ENCODE results near the gene PARVA. TPM values are rescaled to one million over a fixed set of nuclear protein-coding genes. Genes with fewer than 3 reads are reported as not detected.

The PARVA gene
- total RNA-seq, 2 donors from 2014 or later: not detected

GRCh38 chr11:12534549-12534948, 157.2 kb downstream of the PARVA start:
- ATAC-seq (replicated peaks in 1 of 2): no peak
- no peaks in the 10 kb centered on the region for H3K36me3 Mint-ChIP-seq (ENCODE audit: insufficient read depth in 2 of 2)

DNA sequence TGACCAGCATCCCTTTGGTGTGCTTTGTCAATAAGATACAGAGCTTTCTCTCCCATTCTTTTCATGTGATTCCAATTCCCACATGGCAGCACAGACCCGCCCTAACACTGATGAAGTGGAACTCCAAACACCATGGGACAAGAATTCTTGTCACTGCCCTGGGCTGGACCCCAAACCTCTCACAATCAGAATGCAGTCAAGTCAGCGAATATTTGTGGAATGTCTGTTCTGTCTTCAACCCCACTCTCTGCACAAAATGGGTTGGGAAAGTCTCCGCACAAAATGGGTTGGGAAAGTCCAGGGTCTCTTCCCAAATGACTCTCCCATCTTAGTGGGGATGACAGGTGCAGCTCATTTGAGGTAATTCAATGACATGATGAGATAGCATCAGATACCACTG, 157.9 kb downstream of the PARVA start:
- H3K27me3 Mint-ChIP-seq (ENCODE audit: low read depth): peaks cover 16% of the 10 kb centered on the region
- no peak for ATAC-seq (replicated peaks in 1 of 2)
- DNase-seq: no peak
- no peaks in the 10 kb centered on the region for H3K9me3 Mint-ChIP-seq
- no peak overlapping the region for H3K4me3 Mint-ChIP-seq
- no peaks in the 10 kb centered on the region for H3K36me3 Mint-ChIP-seq (ENCODE audit: insufficient read depth in 2 of 2)
- no peaks in the 10 kb centered on the region for H3K4me1 Mint-ChIP-seq (ENCODE audit: low read depth)
- H3K27ac Mint-ChIP-seq: no peak overlapping the region

More at GRCh38 chr11:12534549-12534948, 157.2 kb downstream of the PARVA start:
- no peak overlapping the region for H3K27ac Mint-ChIP-seq
- peaks cover 16% of the 10 kb centered on the region for H3K27me3 Mint-ChIP-seq (ENCODE audit: low read depth)
- DNase-seq: no peak
- H3K4me1 Mint-ChIP-seq (ENCODE audit: low read depth): no peaks in the 10 kb centered on the region
- no peak overlapping the region for H3K4me3 Mint-ChIP-seq
- no peaks in the 10 kb centered on the region for H3K9me3 Mint-ChIP-seq

DNA sequence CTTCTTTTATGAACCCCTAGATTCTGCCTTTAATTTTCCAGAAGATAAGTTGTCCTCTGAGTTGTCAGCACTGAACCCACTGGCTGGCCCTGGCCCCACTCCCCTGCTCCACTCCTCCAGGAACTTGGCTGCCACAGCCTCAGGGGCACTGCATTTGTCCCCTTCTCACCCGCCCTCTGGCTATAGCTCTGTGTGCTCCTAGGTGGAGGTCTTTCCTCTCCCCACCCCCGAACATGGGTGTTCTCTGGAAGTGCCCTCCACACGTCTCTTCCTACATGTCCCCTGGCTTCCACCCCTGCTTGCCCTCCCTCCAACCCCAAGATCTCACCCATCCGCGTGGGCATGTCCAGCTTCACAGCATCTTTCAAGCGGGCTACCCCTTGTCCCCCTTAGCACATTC, 159.2 kb downstream of the PARVA start:
- DNase-seq (no peak), ATAC-seq (replicated peaks in 1 of 2) (no peak)
- Mint-ChIP-seq H3K36me3 (ENCODE audit: insufficient read depth in 2 of 2) (no peaks in the 10 kb centered on the region), H3K27me3 (ENCODE audit: low read depth) (peaks cover 16% of the 10 kb centered on the region), H3K4me1 (ENCODE audit: low read depth) (no peaks in the 10 kb centered on the region), H3K4me3 (no peak overlapping the region), H3K27ac (no peak overlapping the region), H3K9me3 (no peaks in the 10 kb centered on the region)

DNA sequence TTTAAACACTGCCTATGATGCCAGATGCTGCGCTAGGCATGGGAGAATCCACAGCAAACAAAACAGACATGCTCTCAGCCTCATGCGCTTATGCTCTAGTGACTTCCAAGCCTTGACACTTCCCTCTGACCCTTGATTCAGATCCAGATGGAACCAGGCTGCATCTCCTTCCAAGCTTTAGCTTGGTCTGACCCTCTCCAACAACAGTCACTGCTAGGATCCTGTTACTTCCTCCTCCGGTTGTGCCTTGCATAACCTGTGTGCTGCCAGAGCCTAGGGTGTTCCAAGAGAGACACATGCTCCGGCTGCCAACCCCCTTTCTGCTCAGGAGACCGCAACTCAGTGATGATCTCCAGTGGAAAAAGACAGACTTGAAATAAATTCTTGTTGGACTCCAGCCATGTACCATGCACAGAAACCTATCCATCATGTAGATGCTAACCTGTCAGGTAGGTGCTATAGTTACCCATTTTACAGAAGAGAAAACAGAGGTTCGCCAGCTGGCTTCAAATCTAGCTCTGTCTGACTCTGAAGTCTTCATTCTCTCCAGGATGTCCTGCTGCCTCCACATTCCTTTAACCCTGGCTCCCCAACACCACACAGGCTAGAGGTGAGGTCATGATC, 160.5 kb downstream of the PARVA start:
- H3K4me3 Mint-ChIP-seq: no peak overlapping the region
- H3K4me1 Mint-ChIP-seq (ENCODE audit: low read depth): no peaks in the 10 kb centered on the region
- DNase-seq (no peak), ATAC-seq (replicated peaks in 1 of 2) (no peak)
- no peaks in the 10 kb centered on the region for H3K36me3 Mint-ChIP-seq (ENCODE audit: insufficient read depth in 2 of 2)
- H3K27ac Mint-ChIP-seq: no peak overlapping the region
- no peaks in the 10 kb centered on the region for H3K9me3 Mint-ChIP-seq
- peaks cover 16% of the 10 kb centered on the region for H3K27me3 Mint-ChIP-seq (ENCODE audit: low read depth)

DNA sequence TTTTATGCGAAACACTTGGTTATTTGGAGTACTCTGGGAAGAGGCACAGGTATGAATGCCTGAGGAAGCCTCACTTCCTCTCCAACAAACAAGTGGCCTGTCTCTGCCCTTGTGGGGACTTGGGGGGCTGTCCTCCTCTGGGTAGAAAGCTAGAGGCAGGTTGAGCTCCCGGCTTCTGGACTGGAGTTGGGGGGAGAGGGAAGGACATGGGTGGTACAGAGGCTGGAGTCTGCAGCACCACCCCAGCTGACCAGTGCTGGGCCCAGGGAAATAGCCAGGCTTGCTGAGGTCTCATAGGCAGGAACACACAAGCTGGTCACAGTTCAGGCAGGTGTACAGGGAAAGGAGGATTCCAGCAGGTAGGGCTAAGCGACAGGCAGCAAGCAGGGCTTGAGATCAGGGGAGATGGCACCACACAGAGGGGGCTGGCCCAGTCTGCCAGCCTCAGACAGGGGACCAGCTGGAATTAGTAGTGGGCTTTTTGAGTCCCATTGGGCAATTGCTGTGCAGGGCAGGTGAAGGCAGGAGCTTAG, 161.6 kb downstream of the PARVA start:
- Mint-ChIP-seq H3K4me1 (ENCODE audit: low read depth) (no peaks in the 10 kb centered on the region), H3K4me3 (no peak overlapping the region), H3K27me3 (ENCODE audit: low read depth) (peaks cover 16% of the 10 kb centered on the region), H3K9me3 (no peaks in the 10 kb centered on the region), H3K27ac (no peak overlapping the region), H3K36me3 (ENCODE audit: insufficient read depth in 2 of 2) (no peaks in the 10 kb centered on the region)
- ATAC-seq (replicated peaks in 1 of 2): no peak
- no peak for DNase-seq

DNA sequence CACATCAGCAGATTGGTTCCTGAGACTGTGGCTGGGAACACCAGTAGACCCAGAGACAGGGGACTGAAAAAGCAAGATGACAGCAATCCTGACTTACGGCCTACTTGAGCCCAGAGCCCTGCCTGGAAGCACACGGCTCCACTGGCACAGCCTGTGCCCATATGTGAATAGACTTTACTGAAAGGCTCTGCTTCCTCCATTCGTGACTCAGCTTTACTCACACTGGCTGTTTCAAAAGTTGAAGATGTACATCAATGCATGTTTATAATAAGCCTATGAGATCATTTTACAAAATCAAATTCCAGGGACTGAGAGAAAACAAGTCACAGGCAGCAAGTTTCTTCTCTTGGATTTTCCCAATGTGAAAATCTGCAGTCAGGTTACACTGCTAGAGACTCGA, 162.2 kb downstream of the PARVA start:
- no peak for DNase-seq
- no peak for ATAC-seq (replicated peaks in 1 of 2)
- Mint-ChIP-seq H3K9me3 (no peaks in the 10 kb centered on the region), H3K4me1 (ENCODE audit: low read depth) (no peaks in the 10 kb centered on the region), H3K36me3 (ENCODE audit: insufficient read depth in 2 of 2) (no peaks in the 10 kb centered on the region), H3K4me3 (no peak overlapping the region), H3K27ac (no peak overlapping the region), H3K27me3 (ENCODE audit: low read depth) (peaks cover 16% of the 10 kb centered on the region)

DNA sequence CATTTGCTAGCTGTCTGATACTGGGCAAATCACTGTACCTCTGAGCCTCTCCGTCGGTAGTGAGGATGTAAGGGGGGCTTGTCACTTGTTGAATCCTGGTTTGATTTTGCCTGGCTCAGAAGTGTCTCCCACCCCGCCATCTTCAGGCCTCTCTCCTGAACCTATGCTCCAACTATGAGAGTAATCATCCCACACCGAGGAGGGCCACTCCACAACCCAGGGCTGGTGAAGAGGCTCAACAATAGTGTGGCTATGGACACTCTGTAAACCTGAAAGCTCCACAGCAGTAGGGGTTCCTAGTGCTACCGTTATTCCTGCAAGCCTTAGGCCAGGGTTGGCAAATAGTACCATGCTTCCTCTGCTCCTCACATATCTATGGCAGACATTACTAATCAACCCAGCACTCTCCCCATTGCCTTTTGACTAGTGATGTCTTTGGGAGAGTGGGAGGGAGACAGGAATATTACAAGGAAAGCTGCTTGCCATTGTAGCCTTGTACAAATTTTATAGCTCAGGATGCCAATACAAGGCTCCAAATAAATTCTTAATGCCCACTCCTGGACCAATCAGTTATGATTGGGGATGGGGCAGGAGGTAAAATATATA, 162.8 kb downstream of the PARVA start:
- H3K27ac Mint-ChIP-seq: no peak overlapping the region
- no peak overlapping the region for H3K4me3 Mint-ChIP-seq

GRCh38 chr11:12540913-12541582, 163.7 kb downstream of the PARVA start:
- no peak overlapping the region for H3K4me3 Mint-ChIP-seq
- H3K4me1 Mint-ChIP-seq (ENCODE audit: low read depth): no peaks in the 10 kb centered on the region
- no peaks in the 10 kb centered on the region for H3K9me3 Mint-ChIP-seq
- peaks cover 12% of the 10 kb centered on the region for H3K27me3 Mint-ChIP-seq (ENCODE audit: low read depth)
- DNase-seq: no peak
- no peaks in the 10 kb centered on the region for H3K36me3 Mint-ChIP-seq (ENCODE audit: insufficient read depth in 2 of 2)
- no peak overlapping the region for H3K27ac Mint-ChIP-seq
- ATAC-seq (replicated peaks in 1 of 2): no peak

More for the DNA sequence above, 162.8 kb downstream of the PARVA start:
- Mint-ChIP-seq H3K4me1 (ENCODE audit: low read depth) (no peaks in the 10 kb centered on the region), H3K9me3 (no peaks in the 10 kb centered on the region), H3K27me3 (ENCODE audit: low read depth) (peaks cover 16% of the 10 kb centered on the region), H3K36me3 (ENCODE audit: insufficient read depth in 2 of 2) (no peaks in the 10 kb centered on the region)
- no peak for DNase-seq
- no peak for ATAC-seq (replicated peaks in 1 of 2)

GRCh38 chr11:12541583-12542151, 164.3 kb downstream of the PARVA start:
- Mint-ChIP-seq H3K36me3 (ENCODE audit: insufficient read depth in 2 of 2) (no peaks in the 10 kb centered on the region), H3K4me3 (no peak overlapping the region), H3K4me1 (ENCODE audit: low read depth) (no peaks in the 10 kb centered on the region), H3K9me3 (no peaks in the 10 kb centered on the region), H3K27me3 (ENCODE audit: low read depth) (peaks cover 6% of the 10 kb centered on the region), H3K27ac (no peak overlapping the region)
- no peak for DNase-seq
- ATAC-seq (replicated peaks in 1 of 2): no peak

DNA sequence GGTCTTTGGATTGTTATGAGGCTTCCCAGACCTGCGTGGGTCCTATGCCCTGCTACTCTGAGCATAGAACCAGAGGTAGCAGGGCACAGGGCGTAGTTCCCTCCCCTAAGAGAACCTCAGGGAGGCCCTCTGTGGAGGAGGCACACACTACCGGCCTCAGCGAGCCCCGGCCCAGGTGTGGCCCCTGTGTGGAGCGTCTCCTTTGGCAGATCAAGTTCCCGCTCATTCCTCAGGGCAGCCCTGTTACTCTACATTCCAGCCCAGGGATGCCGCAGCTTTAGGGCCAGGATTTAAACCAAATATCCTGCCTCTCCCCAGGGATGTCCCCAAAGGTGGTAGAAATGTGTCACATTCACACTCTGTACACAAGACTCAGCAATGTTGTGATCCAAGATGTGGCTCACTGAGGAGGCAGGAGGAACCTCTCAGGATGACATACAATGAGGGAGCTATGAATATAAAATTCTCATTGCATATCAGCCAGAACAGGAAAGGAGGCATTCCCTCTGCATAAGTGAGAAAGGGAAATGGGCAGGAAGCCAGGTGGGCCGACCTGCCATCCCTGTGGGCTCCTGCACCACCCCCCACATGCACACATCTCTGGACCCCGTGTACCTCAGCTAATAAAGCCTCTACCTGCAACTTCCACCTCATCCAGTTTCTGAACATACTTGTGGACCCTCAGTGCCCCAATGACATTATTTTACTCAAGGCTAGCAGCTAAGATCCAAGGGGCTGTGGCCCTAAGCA, 165.0 kb downstream of the PARVA start:
- Mint-ChIP-seq H3K27me3 (ENCODE audit: low read depth) (no peaks in the 10 kb centered on the region), H3K27ac (no peak overlapping the region), H3K4me3 (no peak overlapping the region), H3K9me3 (no peaks in the 10 kb centered on the region), H3K4me1 (ENCODE audit: low read depth) (no peaks in the 10 kb centered on the region), H3K36me3 (ENCODE audit: insufficient read depth in 2 of 2) (no peaks in the 10 kb centered on the region)
- ATAC-seq (replicated peaks in 1 of 2) (no peak), DNase-seq (no peak)

GRCh38 chr11:12543596-12544415, 166.4 kb downstream of the PARVA start:
- Mint-ChIP-seq H3K4me1 (ENCODE audit: low read depth) (no peaks in the 10 kb centered on the region), H3K9me3 (no peaks in the 10 kb centered on the region), H3K36me3 (ENCODE audit: insufficient read depth in 2 of 2) (no peaks in the 10 kb centered on the region), H3K27me3 (ENCODE audit: low read depth) (no peaks in the 10 kb centered on the region), H3K4me3 (no peak overlapping the region), H3K27ac (no peak overlapping the region)
- no peak for ATAC-seq (replicated peaks in 1 of 2)
- no peak for DNase-seq

DNA sequence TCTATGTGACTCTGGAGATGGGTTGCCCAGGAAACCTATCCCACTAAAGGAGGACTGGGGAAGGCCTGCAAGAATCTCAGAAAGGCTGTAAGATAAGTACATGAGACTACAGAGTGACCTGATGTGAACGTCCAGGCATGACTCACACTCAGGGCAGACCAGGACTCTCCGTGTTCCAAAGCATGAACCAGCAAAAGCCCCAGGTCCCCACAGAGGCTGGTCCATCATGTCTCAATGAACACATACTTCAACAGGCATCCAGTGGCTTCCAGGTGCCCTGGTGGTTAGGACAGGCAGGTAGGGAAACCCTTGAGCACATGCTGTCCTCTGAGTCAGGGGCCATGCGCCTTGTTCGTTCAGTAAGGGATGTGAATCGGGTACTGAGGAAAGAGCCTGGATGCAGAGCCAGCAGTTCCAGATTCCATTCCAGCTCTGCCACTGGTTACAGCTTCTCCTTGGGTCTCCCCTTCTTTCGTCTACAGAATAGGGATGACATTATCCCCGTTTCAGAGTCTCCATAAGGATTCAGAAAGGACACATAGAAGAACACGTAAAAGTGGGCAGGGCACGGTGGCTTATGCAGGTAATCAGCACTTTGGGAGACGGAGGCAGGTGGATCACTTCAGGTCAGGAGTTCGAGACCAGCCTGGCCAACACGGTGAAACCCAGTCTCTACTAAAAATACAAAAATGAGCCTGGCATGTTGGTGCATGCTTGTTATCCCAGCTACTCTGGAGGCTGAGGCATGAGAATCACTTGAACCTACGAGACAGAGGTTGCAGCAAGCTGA, 167.8 kb downstream of the PARVA start:
- Mint-ChIP-seq H3K36me3 (ENCODE audit: insufficient read depth in 2 of 2) (no peaks in the 10 kb centered on the region), H3K27me3 (ENCODE audit: low read depth) (no peaks in the 10 kb centered on the region), H3K4me1 (ENCODE audit: low read depth) (no peaks in the 10 kb centered on the region), H3K27ac (no peak overlapping the region), H3K9me3 (no peaks in the 10 kb centered on the region), H3K4me3 (no peak overlapping the region)
- DNase-seq (no peak), ATAC-seq (replicated peaks in 1 of 2) (no peak)

Data from activated T-cell treated with anti-CD3 and anti-CD28 coated beads, Interleukin-2, amount 50 U/mL, for 72 hours (primary cell).